ENCODE results near the gene FN3KRP. TPM values are rescaled to one million over a fixed set of nuclear protein-coding genes. Genes with fewer than 3 reads are reported as not detected.

The FN3KRP gene
- total RNA-seq, 1 experiment from 2014 or later, result 60.9 TPM

GRCh38 chr17:82696916-82697807 is 19.3 kb upstream of the FN3KRP start:
- no peak overlapping the region for H3K27ac ChIP-seq
- no peak for DNase-seq
- H3K27me3 ChIP-seq, result no peaks in the 10 kb centered on the region
- H3K4me1 ChIP-seq, result peaks cover 2% of the 10 kb centered on the region; the same call in 1 of the 2 replicates
- H3K36me3 ChIP-seq, result no peaks in the 10 kb centered on the region
- H3K4me3 ChIP-seq, result peak overlapping the region; percentile 71
- H3K9me3 ChIP-seq (replicated peaks), result peaks cover 6% of the 10 kb centered on the region

DNA sequence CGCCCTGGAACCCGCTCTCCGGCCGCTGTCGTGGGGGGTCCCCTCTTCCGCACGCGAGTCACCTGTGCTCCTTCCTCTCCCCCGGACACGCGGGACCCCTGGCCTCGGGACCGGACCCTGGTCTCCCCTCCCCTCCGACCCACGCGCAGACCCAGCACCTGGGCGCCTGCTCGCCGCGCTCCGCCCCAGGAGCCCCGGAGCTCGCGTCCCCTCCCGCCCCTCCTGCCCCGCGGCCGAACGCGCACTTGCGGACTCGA is 18.8 kb upstream of the FN3KRP start:
- peaks cover 6% of the 10 kb centered on the region for H3K9me3 ChIP-seq (replicated peaks)
- H3K27ac ChIP-seq, result no peak overlapping the region
- no peak for DNase-seq
- peak overlapping the region; percentile 71 for H3K4me3 ChIP-seq
- peaks cover 5% of the 10 kb centered on the region; the same call in 1 of the 2 replicates for H3K27me3 ChIP-seq
- H3K4me1 ChIP-seq, result peaks cover 8% of the 10 kb centered on the region; the same call in 1 of the 2 replicates
- H3K36me3 ChIP-seq, result no peaks in the 10 kb centered on the region

- Histone ChIP-seq H3K9me3 (replicated peaks) (peaks cover 6% of the 10 kb centered on the region), H3K27me3 (peaks cover 10% of the 10 kb centered on the region; the same call in 1 of the 2 replicates), H3K36me3 (no peaks in the 10 kb centered on the region), H3K27ac (no peak within 1 kb of the TSS), H3K4me1 (peaks cover 12% of the 10 kb centered on the region; the same call in 1 of the 2 replicates), H3K4me3 (peak within 1 kb of the TSS; percentile 75)
- DNase-seq, result peak; percentile 100
These were observed 18.2 kb upstream of the FN3KRP start, which contains the start of gene RAB40B for GRCh38 chr17:82698065-82698973. RAB40B (minus strand) TSS chr17:82698698; CDS start chr17:82698596, 102 bp downstream.

DNA sequence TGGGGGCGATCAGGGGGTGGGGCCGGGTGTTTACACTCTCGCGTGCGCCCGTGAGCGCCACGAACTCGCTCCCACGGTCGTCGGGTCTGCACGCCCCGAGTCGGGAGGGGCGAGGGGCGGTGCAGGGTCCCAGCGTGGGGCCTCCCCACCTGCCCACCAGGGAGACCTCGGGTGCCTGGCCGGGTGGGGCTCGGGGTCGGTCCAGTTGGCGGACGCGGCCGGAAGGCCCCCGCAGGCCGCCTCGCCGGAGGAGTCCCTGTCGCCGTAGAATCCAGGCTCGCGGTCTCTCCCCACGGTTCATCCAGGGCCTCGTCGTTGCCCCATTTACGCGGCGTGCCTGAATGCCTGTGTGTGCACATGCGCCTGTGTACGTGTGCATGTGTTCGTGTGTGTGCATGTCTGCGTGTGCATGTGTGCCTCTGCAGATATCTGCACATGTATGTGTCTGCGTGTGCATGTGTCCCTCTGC is 17.5 kb upstream of the FN3KRP start:
- Histone ChIP-seq H3K27me3 (peaks cover 10% of the 10 kb centered on the region; the same call in 1 of the 2 replicates), H3K4me3 (peak overlapping the region; percentile 75), H3K27ac (no peak overlapping the region), H3K36me3 (no peaks in the 10 kb centered on the region), H3K4me1 (peaks cover 14% of the 10 kb centered on the region), H3K9me3 (replicated peaks) (peaks cover 6% of the 10 kb centered on the region)
- no peak for DNase-seq

DNA sequence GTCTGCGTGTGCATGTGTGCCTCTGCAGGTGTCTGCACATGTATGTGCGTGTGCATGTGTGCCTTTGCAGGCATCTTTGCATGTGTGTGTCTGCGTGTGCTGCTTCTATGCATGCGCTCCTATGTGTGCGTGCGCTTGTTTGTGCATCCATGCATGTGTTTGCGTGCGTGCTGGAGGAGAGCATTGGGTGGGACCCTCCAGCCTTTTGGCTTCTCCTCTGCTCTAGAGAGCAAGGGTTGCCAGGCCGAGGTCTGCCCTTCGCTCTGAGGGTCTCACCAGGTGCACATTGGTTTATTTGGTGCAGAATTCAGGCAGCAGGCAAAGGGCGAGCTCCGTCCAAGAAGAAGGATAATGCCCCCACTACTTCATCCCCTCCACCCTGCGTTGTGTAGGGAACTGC is 17.0 kb upstream of the FN3KRP start:
- H3K9me3 ChIP-seq (replicated peaks), result peaks cover 4% of the 10 kb centered on the region; the same call in 1 of the 2 replicates
- no peak overlapping the region for H3K27ac ChIP-seq
- no peak for DNase-seq
- H3K36me3 ChIP-seq, result no peaks in the 10 kb centered on the region
- peaks cover 20% of the 10 kb centered on the region for H3K4me1 ChIP-seq
- H3K27me3 ChIP-seq, result peaks cover 10% of the 10 kb centered on the region; the same call in 1 of the 2 replicates
- no peak overlapping the region for H3K4me3 ChIP-seq

GRCh38 chr17:82702231-82702927 is 14.1 kb upstream of the FN3KRP start:
- H3K27me3 ChIP-seq, result peaks cover 10% of the 10 kb centered on the region; the same call in 1 of the 2 replicates
- no peaks in the 10 kb centered on the region for H3K9me3 ChIP-seq (replicated peaks)
- H3K4me3 ChIP-seq, result no peak overlapping the region
- no peak overlapping the region for H3K27ac ChIP-seq
- DNase-seq, result no peak
- peaks cover 26% of the 10 kb centered on the region for H3K4me1 ChIP-seq
- H3K36me3 ChIP-seq, result no peaks in the 10 kb centered on the region

GRCh38 chr17:82703036-82703745 is 13.3 kb upstream of the FN3KRP start:
- Histone ChIP-seq H3K9me3 (replicated peaks) (no peaks in the 10 kb centered on the region), H3K4me3 (no peak overlapping the region), H3K36me3 (no peaks in the 10 kb centered on the region), H3K27me3 (peaks cover 10% of the 10 kb centered on the region; the same call in 1 of the 2 replicates), H3K4me1 (peaks cover 32% of the 10 kb centered on the region), H3K27ac (no peak overlapping the region)
- no peak for DNase-seq

DNA sequence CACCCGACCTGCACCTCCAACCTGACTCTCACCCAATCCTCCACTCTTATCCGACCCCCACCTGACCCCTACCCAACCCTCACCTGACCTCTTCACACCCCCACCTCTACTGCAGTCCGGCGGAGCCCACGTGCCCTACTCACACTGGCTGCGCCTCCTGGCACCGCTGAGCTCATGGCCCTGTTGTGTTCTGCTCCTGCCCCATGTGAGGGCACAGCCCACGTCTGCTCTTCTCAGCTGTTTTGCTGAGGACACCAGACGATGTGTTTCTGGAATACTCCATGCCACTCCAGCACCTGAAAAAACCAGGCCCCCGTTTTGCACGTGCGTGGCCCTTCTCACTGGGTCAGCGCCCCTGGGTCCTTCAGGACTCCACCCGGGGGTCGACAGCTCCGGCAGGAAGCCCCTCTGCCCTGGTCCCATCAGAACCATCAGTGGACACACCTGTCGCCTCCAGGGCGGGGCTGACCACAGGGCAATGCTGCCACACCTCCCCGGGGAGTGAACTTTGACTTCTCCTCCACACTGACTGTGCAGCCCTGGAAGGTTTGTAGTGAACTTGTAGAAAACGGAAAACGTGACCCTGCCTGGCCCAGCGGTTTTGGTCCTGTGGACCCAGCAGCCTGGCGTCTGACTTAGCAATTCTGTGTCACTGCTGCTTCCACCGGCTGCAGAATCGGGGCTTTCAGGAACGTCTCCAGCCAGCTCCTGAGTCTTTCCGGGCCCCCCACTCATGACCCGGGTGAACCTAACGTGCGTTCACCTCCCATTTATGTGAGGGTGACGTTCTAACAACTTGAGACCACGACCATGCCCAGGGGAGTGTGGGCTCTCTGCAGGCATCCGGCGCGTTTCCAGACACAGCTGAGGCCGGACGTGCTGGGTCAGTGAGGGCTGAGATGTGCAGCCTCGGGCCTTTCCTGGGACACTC is 12.3 kb upstream of the FN3KRP start:
- no peaks in the 10 kb centered on the region for H3K9me3 ChIP-seq (replicated peaks)
- no peak overlapping the region for H3K27ac ChIP-seq
- H3K4me3 ChIP-seq, result no peak overlapping the region
- no peaks in the 10 kb centered on the region for H3K36me3 ChIP-seq
- H3K27me3 ChIP-seq, result peaks cover 10% of the 10 kb centered on the region; the same call in 1 of the 2 replicates
- DNase-seq, result peak in 1 of 2 experiments; percentile 49
- H3K4me1 ChIP-seq, result peaks cover 35% of the 10 kb centered on the region

DNA sequence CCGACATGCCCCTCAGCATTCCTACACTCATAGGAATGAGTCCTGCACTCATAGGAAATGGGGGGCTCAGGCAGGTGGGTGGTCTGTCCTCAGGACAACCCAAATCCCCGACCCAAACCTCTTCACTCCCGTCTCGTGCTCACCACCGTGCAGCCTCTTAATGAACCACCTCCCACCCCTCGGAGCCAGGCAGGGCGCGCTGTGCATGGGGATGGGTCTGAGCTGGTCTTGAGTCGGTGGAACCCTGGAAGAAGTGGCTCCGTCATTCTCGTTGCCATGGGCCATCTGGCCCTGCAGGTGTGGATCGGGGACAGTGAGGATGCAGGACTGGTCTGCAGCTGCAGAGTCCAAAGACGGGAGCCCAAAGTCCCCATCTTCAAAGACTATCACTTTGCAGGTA is 11.6 kb upstream of the FN3KRP start:
- H3K27ac ChIP-seq, result no peak overlapping the region
- peaks cover 10% of the 10 kb centered on the region; the same call in 1 of the 2 replicates for H3K27me3 ChIP-seq
- no peaks in the 10 kb centered on the region for H3K9me3 ChIP-seq (replicated peaks)
- no peaks in the 10 kb centered on the region for H3K36me3 ChIP-seq
- no peak for DNase-seq
- peaks cover 40% of the 10 kb centered on the region for H3K4me1 ChIP-seq
- no peak overlapping the region for H3K4me3 ChIP-seq

- H3K27ac ChIP-seq, result no peak overlapping the region
- no peak for DNase-seq
- peaks cover 49% of the 10 kb centered on the region for H3K4me1 ChIP-seq
- no peak overlapping the region for H3K4me3 ChIP-seq
- H3K36me3 ChIP-seq, result no peaks in the 10 kb centered on the region
- no peaks in the 10 kb centered on the region for H3K9me3 ChIP-seq (replicated peaks)
- peaks cover 10% of the 10 kb centered on the region; the same call in 1 of the 2 replicates for H3K27me3 ChIP-seq
These were observed 10.8 kb upstream of the FN3KRP start for GRCh38 chr17:82705756-82706155.

DNA sequence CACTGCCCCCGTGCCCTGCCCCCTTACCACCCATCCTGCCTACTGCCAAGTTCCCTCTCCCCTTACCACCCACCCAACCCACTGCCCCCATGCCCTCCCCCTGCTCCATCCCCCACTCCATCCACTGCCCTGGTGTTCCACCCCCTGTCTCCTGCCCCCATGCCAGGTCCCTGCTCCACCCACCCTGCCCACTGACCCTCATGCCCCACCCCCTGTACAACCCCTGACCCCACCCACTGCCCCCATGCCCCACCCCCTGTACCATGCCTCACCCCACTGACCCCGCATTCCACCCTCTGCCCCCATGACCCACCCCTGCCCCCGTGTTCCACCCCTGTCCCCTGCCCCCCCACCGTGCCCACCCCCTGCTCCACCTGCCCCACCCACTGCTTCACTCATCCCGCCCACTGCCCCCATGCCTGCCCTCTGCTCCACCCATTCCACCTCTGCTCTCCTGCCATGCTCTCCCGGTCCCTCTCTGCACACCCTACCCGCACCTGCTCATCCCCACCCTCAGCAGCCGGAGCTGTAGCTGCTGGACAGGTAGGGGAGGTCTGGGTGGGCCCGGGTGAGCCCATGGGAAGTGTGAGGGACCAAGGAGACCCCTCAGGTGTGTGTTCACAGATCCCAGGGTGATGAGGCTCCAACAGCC is 7.4 kb upstream of the FN3KRP start:
- H3K4me1 ChIP-seq, result peaks cover 37% of the 10 kb centered on the region

GRCh38 chr17:82709676-82710498 is 6.6 kb upstream of the FN3KRP start:
- no peak overlapping the region for H3K4me3 ChIP-seq
- H3K27ac ChIP-seq, result peak overlapping the region; percentile 46
- no peaks in the 10 kb centered on the region for H3K36me3 ChIP-seq
- H3K4me1 ChIP-seq, result peaks cover 29% of the 10 kb centered on the region
- peak; percentile 35 to 60 for DNase-seq
- H3K9me3 ChIP-seq (replicated peaks), result no peaks in the 10 kb centered on the region
- no peaks in the 10 kb centered on the region for H3K27me3 ChIP-seq

More for the DNA sequence above, 7.4 kb upstream of the FN3KRP start:
- H3K27ac ChIP-seq, result no peak overlapping the region; the same call in 1 of the 2 replicates
- no peaks in the 10 kb centered on the region for H3K36me3 ChIP-seq
- DNase-seq, result no peak
- no peaks in the 10 kb centered on the region for H3K9me3 ChIP-seq (replicated peaks)
- no peak overlapping the region for H3K4me3 ChIP-seq
- no peaks in the 10 kb centered on the region for H3K27me3 ChIP-seq
